Panc1 (cell line): ENCODE measurements around the gene PGM3. TPM values are rescaled to one million over a fixed set of nuclear protein-coding genes. Genes with fewer than 3 reads are reported as not detected.

ENCODE experiments used
- ATAC-seq: fragments of 200-7000 bp; cut with Tn5 transposase; 2 replicates; pipeline ENCODE4 v1.9.1; 2020; ENCODE audit warnings: mild to moderate bottlenecking, moderate library complexity
- BruUV-seq: library from RNA; stranded (reverse); fragments of 400-500 nt; replicated peaks from 2 replicates; lab custom pipeline; 2021; lab: Mats Ljungman, UMichigan
- CTCF ChIA-PET: fragments of 300-600 bp; sonication (Branson Sonifier 250); formaldehyde crosslinking; loops from one replicate; lab custom pipeline; 2022; ENCODE audit warnings: antibody characterized with exemption; lab: Charles Lee
- POLR2A ChIA-PET: fragments of 300-600 bp; sonication (Branson Sonifier 250); formaldehyde crosslinking; loops from one replicate; lab custom pipeline; 2022; ENCODE audit warnings: antibody characterized with exemption; lab: Charles Lee
- DNase-seq: peaks from one replicate; pipeline ENCODE4 v3.0.0-alpha.2; 2010; ENCODE audit warnings: low read depth, low spot score
- H3K27ac ChIP-seq: 2 replicates; pipeline ENCODE4 v1.5.1; 2011; ENCODE audit warnings: mild to moderate bottlenecking, low read length, inconsistent platforms
- H3K27me3 ChIP-seq: fragments of 200-500 bp; sonication (Bioruptor generic); 2 replicates; pipeline ENCODE4 v1.6.0; 2014; ENCODE audit warnings: low read length, inconsistent platforms; ENCODE audit not compliant: control insufficient read depth, insufficient read depth
- H3K36me3 ChIP-seq: fragments of 200-500 bp; sonication (Bioruptor generic); 2 replicates; pipeline ENCODE4 v1.5.1; 2014; ENCODE audit warnings: inconsistent platforms, mild to moderate bottlenecking, low read length, moderate library complexity; ENCODE audit not compliant: control insufficient read depth, insufficient read depth
- H3K4me1 ChIP-seq: 2 replicates; pipeline ENCODE4 v1.5.1; 2011; ENCODE audit warnings: inconsistent platforms, mild to moderate bottlenecking, low read length, moderate library complexity; ENCODE audit not compliant: control insufficient read depth, insufficient read depth
- H3K4me3 ChIP-seq, 2 experiments: 2 replicates each; pipeline ENCODE4 v1.5.1; 2011 to 2012; ENCODE audit warnings: low read depth in 2 of 2, low read length in 2 of 2, mild to moderate bottlenecking in 2 of 2, inconsistent platforms in 1 of 2, moderate library complexity in 1 of 2
- H3K9me3 ChIP-seq: fragments of 200-500 bp; sonication (Bioruptor generic); 2 replicates; pipeline ENCODE4 v1.5.1; 2014; ENCODE audit warnings: low read depth, mild to moderate bottlenecking, inconsistent platforms, low read length, moderate library complexity; ENCODE audit not compliant: control insufficient read depth, insufficient read depth
- CTCF ChIP-seq: fragments of 450-650 bp; IDR thresholded peaks from 2 replicates; pipeline ENCODE4 v1.5.1; 2017; ENCODE audit warnings: mild to moderate bottlenecking
- POLR2AphosphoS5 ChIP-seq: IDR thresholded peaks from 2 replicates; pipeline ENCODE4 v1.6.1; 2012; ENCODE audit warnings: mild to moderate bottlenecking, low read depth, low read length, moderate library complexity
- REST ChIP-seq, 2 experiments: IDR thresholded peaks; 2 replicates each; pipeline ENCODE4 v1.6.1; 2011 to 2012; ENCODE audit warnings: low read depth in 2 of 2, control low read depth in 1 of 2, low read length in 1 of 2, mild to moderate bottlenecking in 1 of 2, moderate library complexity in 1 of 2; ENCODE audit not compliant: insufficient read depth in 1 of 2
- SIN3A ChIP-seq: IDR thresholded peaks from 2 replicates; pipeline ENCODE4 v1.6.1; 2012; ENCODE audit warnings: low read depth, mild to moderate bottlenecking, low read length, moderate library complexity, borderline replicate concordance; ENCODE audit not compliant: insufficient read depth
- TCF7L2 ChIP-seq: IDR thresholded peaks from 2 replicates; pipeline ENCODE4 v1.6.1; 2011; ENCODE audit warnings: mild to moderate bottlenecking, low read depth, low read length, inconsistent platforms
- in situ Hi-C: cut with HindIII; loops from 2 replicates; pipeline ENCODE4 v1.10.0; 2016; ENCODE audit warnings: low sequenced_read_pairs, low pct_unique_long_range_greater_than_20kb
- intact Hi-C: fragments of 100-400 bp; cut with micrococcal nuclease; formaldehyde crosslinking; loops from one replicate; pipeline ENCODE4 v1.10.0; 2022; ENCODE audit not compliant: unreplicated experiment
- total RNA-seq: library from RNA; stranded (reverse); gene quantifications from one replicate; pipeline ENCODE4 v1.2.1, GENCODE V29; 2021; ENCODE audit not compliant: unreplicated experiment

Gene PGM3
- total RNA-seq, 1 experiment from 2014 or later = 55.2 TPM

- no TSS peak for BruUV-seq
- ChIA-PET POLR2A (no interaction called here), CTCF (no interaction called here)
- Histone ChIP-seq H3K36me3 (peaks cover 49% of the 10 kb centered on the region), H3K27ac (no peak overlapping the region), H3K27me3 (no peaks in the 10 kb centered on the region), H3K4me1 (no peaks in the 10 kb centered on the region), H3K4me3 (no peak overlapping the region), H3K9me3 (no peaks in the 10 kb centered on the region)
- DNase-seq = no peak
- intact Hi-C loops = no loop called here
- ATAC-seq = no peak
- no peak for TF ChIP-seq CTCF
- no peak for TF ChIP-seq TCF7L2
- no peak for TF ChIP-seq SIN3A
- no peak for TF ChIP-seq REST (IDR thresholded peaks at IDR 0.05; ENCODE audit: insufficient read depth in 1 of 2, low read depth in 2 of 2, low read length in 1 of 2)
- TF ChIP-seq POLR2AphosphoS5 = no peak
- in situ Hi-C loops = no loop called here
Measured at GRCh38 chr6:83169511-83169910, 23.6 kb downstream of the PGM3 start.

- H3K27ac ChIP-seq = no peak overlapping the region
- no peaks in the 10 kb centered on the region for H3K9me3 ChIP-seq
- no peak for DNase-seq
- ChIA-PET CTCF (no interaction called here), POLR2A (no interaction called here)
- in situ Hi-C loops (no loop called here), intact Hi-C loops (no loop called here)
- H3K4me1 ChIP-seq = no peaks in the 10 kb centered on the region
- H3K36me3 ChIP-seq = peaks cover 45% of the 10 kb centered on the region
- H3K27me3 ChIP-seq = no peaks in the 10 kb centered on the region
- TF ChIP-seq POLR2AphosphoS5 (no peak), CTCF (no peak), TCF7L2 (no peak), REST (IDR thresholded peaks at IDR 0.05; ENCODE audit: insufficient read depth in 1 of 2, low read depth in 2 of 2, low read length in 1 of 2) (no peak), SIN3A (no peak)
- no TSS peak for BruUV-seq
- no peak overlapping the region for H3K4me3 ChIP-seq
- no peak for ATAC-seq
Measured at GRCh38 chr6:83169106-83169505, 24.0 kb downstream of the PGM3 start.
